ENCODE results near the gene GRAMD1B.

The GRAMD1B gene

GRCh38 chr11:123597859-123598258, 167.8 kb downstream of the GRAMD1B start:
- Histone ChIP-seq H3K18ac (ENCODE audit: low read length) (no peak overlapping the region), H3K79me1 (ENCODE audit: low read length) (no peaks in the 10 kb centered on the region), H3K9ac (ENCODE audit: low read length) (no peak overlapping the region), H3K4me3 (ENCODE audit: low read depth, low read length) (no peak overlapping the region), H3K14ac (ENCODE audit: low read length) (no peak overlapping the region), H3K9me3 (ENCODE audit: insufficient read depth, low read depth, low read length) (no peaks in the 10 kb centered on the region), H2BK120ac (ENCODE audit: insufficient read depth, low read length, poor library complexity) (no peak overlapping the region), H2AK5ac (ENCODE audit: low read length) (no peak overlapping the region), H3K4me1 (ENCODE audit: control insufficient read depth in 1 of 2, insufficient read depth in 2 of 2, low read length in 2 of 2) (no peaks in the 10 kb centered on the region), H3K27ac (ENCODE audit: low read depth, low read length) (no peak overlapping the region), H2BK5ac (ENCODE audit: low read depth, low read length, poor library complexity) (no peak overlapping the region), H3K79me2 (ENCODE audit: control insufficient read depth, insufficient read depth, low read length, poor library complexity) (no peaks in the 10 kb centered on the region), H4K12ac (ENCODE audit: low read depth, low read length) (no peak overlapping the region), H2AFZ (ENCODE audit: insufficient read depth, low read length, poor library complexity) (no peak overlapping the region), H3K4ac (ENCODE audit: low read depth, low read length) (no peak overlapping the region), H3K36me3 (ENCODE audit: control insufficient read depth in 1 of 2, insufficient read depth in 2 of 2, low read length in 2 of 2) (no peaks in the 10 kb centered on the region), H4K91ac (ENCODE audit: low read depth, low read length) (no peak overlapping the region), H3K23ac (ENCODE audit: low read length) (no peak overlapping the region), H2BK12ac (ENCODE audit: low read length) (no peak overlapping the region), H4K8ac (ENCODE audit: low read depth, low read length) (no peak overlapping the region), H3K4me2 (ENCODE audit: low read length) (no peak overlapping the region), H3K27me3 (ENCODE audit: insufficient read depth, low read length) (no peaks in the 10 kb centered on the region)
- no CpG with 5 or more reads among the region's 2 CpGs for WGBS (ENCODE audit: extremely low coverage, insufficient coverage, insufficient read length)
- peak in 1 of 2 donors; percentile 8 for DNase-seq

DNA sequence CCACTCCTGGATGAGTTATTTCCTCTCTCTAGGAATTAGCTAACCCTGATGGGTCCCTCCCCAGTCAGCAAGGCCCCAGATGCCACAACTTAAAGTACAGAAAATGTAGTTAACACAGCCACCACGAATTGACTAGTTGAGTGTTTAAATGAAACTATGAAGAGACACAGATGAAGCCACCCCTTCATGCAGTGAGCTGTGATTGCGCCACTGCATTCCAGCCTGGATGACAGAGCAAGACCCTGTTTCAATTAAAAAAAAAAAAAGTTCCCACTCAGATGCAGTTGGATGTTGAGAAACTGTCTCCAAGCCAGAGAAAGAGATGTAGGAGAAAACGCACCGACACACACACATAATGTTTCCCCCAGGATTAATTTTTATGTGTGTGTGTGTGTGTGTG, 171.1 kb downstream of the GRAMD1B start:
- H2AK5ac ChIP-seq (ENCODE audit: low read length) = no peak overlapping the region
- H2BK120ac ChIP-seq (ENCODE audit: insufficient read depth, low read length, poor library complexity) = no peak overlapping the region
- no peak overlapping the region for H3K4ac ChIP-seq (ENCODE audit: low read depth, low read length)
- H3K23ac ChIP-seq (ENCODE audit: low read length) = no peak overlapping the region
- no peak overlapping the region for H3K4me3 ChIP-seq (ENCODE audit: low read depth, low read length)
- H3K18ac ChIP-seq (ENCODE audit: low read length) = no peak overlapping the region
- H3K9ac ChIP-seq (ENCODE audit: low read length) = no peak overlapping the region
- no peak overlapping the region for H3K27ac ChIP-seq (ENCODE audit: low read depth, low read length)
- no peaks in the 10 kb centered on the region for H3K79me1 ChIP-seq (ENCODE audit: low read length)
- no peaks in the 10 kb centered on the region for H3K9me3 ChIP-seq (ENCODE audit: insufficient read depth, low read depth, low read length)
- H3K79me2 ChIP-seq (ENCODE audit: control insufficient read depth, insufficient read depth, low read length, poor library complexity) = no peaks in the 10 kb centered on the region
- H2BK5ac ChIP-seq (ENCODE audit: low read depth, low read length, poor library complexity) = no peak overlapping the region
- peaks cover 0 to 3% of the 10 kb centered on the region in 2 experiments for H3K4me1 ChIP-seq (ENCODE audit: control insufficient read depth in 1 of 2, insufficient read depth in 2 of 2, low read length in 2 of 2)
- H3K27me3 ChIP-seq (ENCODE audit: insufficient read depth, low read length) = no peaks in the 10 kb centered on the region
- H3K36me3 ChIP-seq (ENCODE audit: control insufficient read depth in 1 of 2, insufficient read depth in 2 of 2, low read length in 2 of 2) = no peaks in the 10 kb centered on the region
- no CpG with 5 or more reads among the region's 4 CpGs for WGBS (ENCODE audit: extremely low coverage, insufficient coverage, insufficient read length)
- no peak overlapping the region for H2BK12ac ChIP-seq (ENCODE audit: low read length)
- peak in 1 of 2 donors; percentile 6 for DNase-seq
- H4K8ac ChIP-seq (ENCODE audit: low read depth, low read length) = no peak overlapping the region
- H2AFZ ChIP-seq (ENCODE audit: insufficient read depth, low read length, poor library complexity) = no peak overlapping the region
- no peak overlapping the region for H4K12ac ChIP-seq (ENCODE audit: low read depth, low read length)
- H3K4me2 ChIP-seq (ENCODE audit: low read length) = no peak overlapping the region
- no peak overlapping the region for H3K14ac ChIP-seq (ENCODE audit: low read length)
- no peak overlapping the region for H4K91ac ChIP-seq (ENCODE audit: low read depth, low read length)

GRCh38 chr11:123601743-123602142, 171.7 kb downstream of the GRAMD1B start:
- peaks cover 0 to 3% of the 10 kb centered on the region in 2 experiments for H3K4me1 ChIP-seq (ENCODE audit: control insufficient read depth in 1 of 2, insufficient read depth in 2 of 2, low read length in 2 of 2)
- H3K27me3 ChIP-seq (ENCODE audit: insufficient read depth, low read length) = no peaks in the 10 kb centered on the region
- no peaks in the 10 kb centered on the region for H3K79me1 ChIP-seq (ENCODE audit: low read length)
- no peak overlapping the region for H2BK5ac ChIP-seq (ENCODE audit: low read depth, low read length, poor library complexity)
- no peak overlapping the region for H3K23ac ChIP-seq (ENCODE audit: low read length)
- H3K4me3 ChIP-seq (ENCODE audit: low read depth, low read length) = no peak overlapping the region
- H3K4ac ChIP-seq (ENCODE audit: low read depth, low read length) = no peak overlapping the region
- H3K36me3 ChIP-seq (ENCODE audit: control insufficient read depth in 1 of 2, insufficient read depth in 2 of 2, low read length in 2 of 2) = no peaks in the 10 kb centered on the region
- H4K91ac ChIP-seq (ENCODE audit: low read depth, low read length) = no peak overlapping the region
- no peak overlapping the region for H3K14ac ChIP-seq (ENCODE audit: low read length)
- no peaks in the 10 kb centered on the region for H3K9me3 ChIP-seq (ENCODE audit: insufficient read depth, low read depth, low read length)
- no peaks in the 10 kb centered on the region for H3K79me2 ChIP-seq (ENCODE audit: control insufficient read depth, insufficient read depth, low read length, poor library complexity)
- H2BK12ac ChIP-seq (ENCODE audit: low read length) = no peak overlapping the region
- no peak overlapping the region for H2BK120ac ChIP-seq (ENCODE audit: insufficient read depth, low read length, poor library complexity)
- H3K9ac ChIP-seq (ENCODE audit: low read length) = no peak overlapping the region
- no peak overlapping the region for H2AFZ ChIP-seq (ENCODE audit: insufficient read depth, low read length, poor library complexity)
- H4K8ac ChIP-seq (ENCODE audit: low read depth, low read length) = no peak overlapping the region
- no peak for DNase-seq
- no peak overlapping the region for H3K27ac ChIP-seq (ENCODE audit: low read depth, low read length)
- no CpG with 5 or more reads among the region's 4 CpGs for WGBS (ENCODE audit: extremely low coverage, insufficient coverage, insufficient read length)
- no peak overlapping the region for H3K4me2 ChIP-seq (ENCODE audit: low read length)
- no peak overlapping the region for H2AK5ac ChIP-seq (ENCODE audit: low read length)
- no peak overlapping the region for H3K18ac ChIP-seq (ENCODE audit: low read length)
- H4K12ac ChIP-seq (ENCODE audit: low read depth, low read length) = no peak overlapping the region

DNA sequence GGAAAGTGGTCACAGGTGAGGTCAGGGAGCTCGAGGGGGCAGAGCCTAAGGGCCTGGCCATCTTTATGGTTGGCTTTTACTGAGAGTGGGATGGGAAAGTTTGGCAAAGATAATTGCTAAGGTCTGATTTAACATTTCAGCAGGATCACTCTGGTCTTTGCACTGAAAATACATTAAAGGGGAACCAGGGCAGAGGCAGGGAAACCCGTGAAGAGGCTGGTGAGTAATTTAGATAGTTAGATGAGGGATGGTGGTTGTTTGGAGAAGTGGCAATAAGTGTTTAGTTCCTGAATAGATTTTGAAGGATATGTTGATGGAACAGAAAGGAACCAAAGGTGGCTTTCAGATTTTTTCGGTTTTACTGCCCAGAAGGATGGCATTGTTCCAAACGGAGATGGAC, 173.6 kb downstream of the GRAMD1B start:
- Histone ChIP-seq H3K79me2 (ENCODE audit: control insufficient read depth, insufficient read depth, low read length, poor library complexity) (no peaks in the 10 kb centered on the region), H2BK120ac (ENCODE audit: insufficient read depth, low read length, poor library complexity) (no peak overlapping the region), H4K8ac (ENCODE audit: low read depth, low read length) (no peak overlapping the region), H3K23ac (ENCODE audit: low read length) (no peak overlapping the region), H3K14ac (ENCODE audit: low read length) (no peak overlapping the region), H3K79me1 (ENCODE audit: low read length) (no peaks in the 10 kb centered on the region), H2BK12ac (ENCODE audit: low read length) (no peak overlapping the region), H4K12ac (ENCODE audit: low read depth, low read length) (no peak overlapping the region), H3K9ac (ENCODE audit: low read length) (no peak overlapping the region), H3K4me1 (ENCODE audit: control insufficient read depth in 1 of 2, insufficient read depth in 2 of 2, low read length in 2 of 2) (peaks cover 0 to 3% of the 10 kb centered on the region in 2 experiments), H3K27me3 (ENCODE audit: insufficient read depth, low read length) (no peaks in the 10 kb centered on the region), H2AK5ac (ENCODE audit: low read length) (no peak overlapping the region), H3K27ac (ENCODE audit: low read depth, low read length) (no peak overlapping the region), H3K4me2 (ENCODE audit: low read length) (no peak overlapping the region), H3K4me3 (ENCODE audit: low read depth, low read length) (no peak overlapping the region), H4K91ac (ENCODE audit: low read depth, low read length) (no peak overlapping the region), H3K4ac (ENCODE audit: low read depth, low read length) (no peak overlapping the region), H3K9me3 (ENCODE audit: insufficient read depth, low read depth, low read length) (no peaks in the 10 kb centered on the region), H2AFZ (ENCODE audit: insufficient read depth, low read length, poor library complexity) (no peak overlapping the region), H3K18ac (ENCODE audit: low read length) (no peak overlapping the region), H2BK5ac (ENCODE audit: low read depth, low read length, poor library complexity) (no peak overlapping the region), H3K36me3 (ENCODE audit: control insufficient read depth in 1 of 2, insufficient read depth in 2 of 2, low read length in 2 of 2) (no peaks in the 10 kb centered on the region)
- no peak for DNase-seq
- WGBS (ENCODE audit: extremely low coverage, insufficient coverage, insufficient read length) = no CpG with 5 or more reads among the region's 4 CpGs
